Tibial nerve (tissue), 3 donors: ENCODE results near the gene IL1R2.

Source experiments
- CTCF ChIP-seq, 5 experiments: fragments of 200-600 bp in 3 of 5; fragments of 450-650 bp in 2 of 5; sonication (generic) in 3 of 5; IDR thresholded peaks; one replicate each; pipeline ENCODE4 v1.5.1; 2016 to 2019; ENCODE audit warnings: antibody characterized with exemption in 5 of 5, mild to moderate bottlenecking in 3 of 5, moderate library complexity in 2 of 5
- POLR2A ChIP-seq, 2 donors: fragments of 450-650 bp; IDR thresholded peaks; one replicate each; pipeline ENCODE4 v1.6.1; 2017; ENCODE audit warnings: antibody characterized with exemption in 2 of 2, mild to moderate bottlenecking in 2 of 2, moderate library complexity in 2 of 2

- TF ChIP-seq POLR2A (IDR thresholded peaks at IDR 0.05) (no peak), CTCF (IDR thresholded peaks at IDR 0.05) (no peak)
These were observed 16.7 kb downstream of the IL1R2 start for GRCh38 chr2:102008490-102008889.
